Ishikawa (cell line): ENCODE measurements around the gene COL23A1.

Experiments
- CEBPB ChIP-seq: IDR thresholded peaks from 2 replicates; pipeline ENCODE4 v1.6.1; 2012
- CREB1 ChIP-seq: IDR thresholded peaks from 2 replicates; pipeline ENCODE4 v1.6.1; 2012; ENCODE audit warnings: low read depth
- EGR1 ChIP-seq: IDR thresholded peaks from 2 replicates; pipeline ENCODE4 v1.6.1; 2012
- EP300 ChIP-seq: IDR thresholded peaks from 2 replicates; pipeline ENCODE4 v1.6.1; 2012; ENCODE audit warnings: borderline replicate concordance
- FOXM1 ChIP-seq: IDR thresholded peaks from 2 replicates; pipeline ENCODE4 v1.6.1; 2012; ENCODE audit warnings: low read depth, borderline replicate concordance
- NFIC ChIP-seq: IDR thresholded peaks from 2 replicates; pipeline ENCODE4 v1.6.1; 2012
- RAD21 ChIP-seq: IDR thresholded peaks from 2 replicates; pipeline ENCODE4 v1.6.1; 2012; ENCODE audit warnings: low read depth
- REST ChIP-seq: IDR thresholded peaks from 2 replicates; pipeline ENCODE4 v1.6.1; 2012; ENCODE audit warnings: low read depth, mild to moderate bottlenecking
- TAF1 ChIP-seq: IDR thresholded peaks from 2 replicates; pipeline ENCODE4 v1.6.1; 2012; ENCODE audit warnings: low read depth, mild to moderate bottlenecking
- TCF12 ChIP-seq: IDR thresholded peaks from 2 replicates; pipeline ENCODE4 v1.6.1; 2012; ENCODE audit warnings: low read depth
- TEAD4 ChIP-seq: IDR thresholded peaks from 2 replicates; pipeline ENCODE4 v1.6.1; 2012
- YY1 ChIP-seq: IDR thresholded peaks from 2 replicates; pipeline ENCODE4 v1.6.1; 2012; ENCODE audit warnings: low read depth
- ZBTB7A ChIP-seq: IDR thresholded peaks from 2 replicates; pipeline ENCODE4 v1.6.1; 2012; ENCODE audit warnings: low read depth
- TF ChIP-seq, protein P1 (sequence below): IDR thresholded peaks from 2 replicates; pipeline ENCODE4 v1.6.1; 2012
- TF ChIP-seq, protein P2 (sequence below): IDR thresholded peaks from 2 replicates; pipeline ENCODE4 v1.6.1; 2012

The COL23A1 gene

DNA sequence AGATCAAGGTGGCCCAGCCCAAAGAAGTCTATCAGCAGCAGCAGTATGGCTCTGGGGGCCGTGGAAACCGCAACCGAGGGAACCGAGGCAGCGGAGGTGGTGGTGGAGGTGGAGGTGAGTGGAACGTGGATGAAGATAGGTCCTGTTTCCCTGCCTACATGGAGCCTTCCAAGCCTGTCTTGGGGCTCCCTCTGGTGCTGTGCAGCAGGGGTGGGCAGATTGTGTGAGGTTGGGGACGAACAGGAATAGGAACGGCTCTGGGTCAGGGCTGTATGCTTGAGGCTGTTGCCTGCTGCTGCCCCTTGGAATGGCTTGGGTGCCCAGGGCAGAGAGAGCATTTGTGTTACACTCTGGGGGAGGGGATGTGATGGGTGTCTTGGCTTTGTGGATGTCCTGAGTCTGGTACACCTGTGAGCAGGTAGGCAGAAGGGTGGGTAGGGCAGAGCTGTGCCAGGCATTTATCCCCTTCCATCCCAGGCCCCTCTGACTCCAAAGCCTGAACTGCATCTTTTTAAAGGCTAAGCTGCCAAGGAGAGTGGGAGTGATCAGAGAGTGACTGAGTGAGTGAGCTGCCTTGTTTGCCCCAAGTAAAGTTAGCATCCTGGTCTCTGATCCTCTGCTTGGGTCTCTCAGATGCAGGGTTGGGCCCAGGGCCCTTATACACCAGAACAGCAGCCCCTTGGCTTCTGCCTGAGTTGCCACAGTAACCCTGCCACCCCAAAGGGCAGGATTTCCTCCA is 380.7 kb downstream of the COL23A1 start:
- no peak for TF ChIP-seq ZBTB7A
- TF ChIP-seq EGR1, result no peak
- TF ChIP-seq TEAD4, result no peak
- TF ChIP-seq, protein P1, sequence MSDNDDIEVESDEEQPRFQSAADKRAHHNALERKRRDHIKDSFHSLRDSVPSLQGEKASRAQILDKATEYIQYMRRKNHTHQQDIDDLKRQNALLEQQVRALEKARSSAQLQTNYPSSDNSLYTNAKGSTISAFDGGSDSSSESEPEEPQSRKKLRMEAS, result no peak
- TF ChIP-seq, protein P2, sequence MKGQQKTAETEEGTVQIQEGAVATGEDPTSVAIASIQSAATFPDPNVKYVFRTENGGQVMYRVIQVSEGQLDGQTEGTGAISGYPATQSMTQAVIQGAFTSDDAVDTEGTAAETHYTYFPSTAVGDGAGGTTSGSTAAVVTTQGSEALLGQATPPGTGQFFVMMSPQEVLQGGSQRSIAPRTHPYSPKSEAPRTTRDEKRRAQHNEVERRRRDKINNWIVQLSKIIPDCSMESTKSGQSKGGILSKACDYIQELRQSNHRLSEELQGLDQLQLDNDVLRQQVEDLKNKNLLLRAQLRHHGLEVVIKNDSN, result no peak
- TF ChIP-seq REST, result no peak
- TF ChIP-seq CEBPB, result no peak
- TF ChIP-seq EP300, result no peak
- TF ChIP-seq TAF1, result no peak
- no peak for TF ChIP-seq YY1
- no peak for TF ChIP-seq TCF12
- no peak for TF ChIP-seq FOXM1
- TF ChIP-seq NFIC, result no peak
- no peak for TF ChIP-seq CREB1
- no peak for TF ChIP-seq RAD21

DNA sequence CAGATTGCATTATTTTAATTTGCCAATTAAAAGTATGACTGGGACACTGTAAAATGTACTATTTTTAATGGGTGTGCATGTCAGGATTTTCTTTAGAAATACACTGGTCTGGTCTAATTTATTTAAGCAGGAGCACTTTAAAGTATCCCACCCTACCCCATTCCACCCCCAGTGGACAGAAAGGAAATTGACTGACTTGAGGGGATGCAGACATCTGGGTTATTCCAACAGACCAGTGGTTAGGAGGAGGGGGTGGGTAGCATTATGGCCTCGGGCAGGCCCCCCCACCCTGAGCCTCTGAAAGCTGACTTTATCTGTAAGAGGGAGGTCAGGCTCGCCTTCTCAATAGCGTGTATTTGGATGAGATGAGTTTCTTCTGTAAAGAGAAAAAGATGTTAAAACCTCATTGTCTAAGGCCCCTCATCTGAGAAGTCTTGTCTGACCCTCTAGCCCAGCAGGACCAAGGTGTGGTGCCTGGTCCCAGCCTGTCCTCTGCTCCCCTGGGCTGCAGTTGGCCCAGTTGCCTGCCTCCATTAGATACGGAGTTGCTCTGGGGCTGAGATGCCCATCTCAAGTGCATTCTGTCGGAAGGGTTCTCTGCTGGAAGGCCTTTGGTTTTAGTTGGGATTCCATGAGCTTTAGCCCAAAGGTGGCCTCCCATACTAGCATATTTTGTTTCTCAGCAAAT is 381.5 kb downstream of the COL23A1 start:
- TF ChIP-seq CEBPB (no peak), REST (no peak), CREB1 (no peak), EGR1 (no peak), NFIC (no peak), TAF1 (no peak), TCF12 (no peak), ZBTB7A (no peak), YY1 (no peak), FOXM1 (no peak), EP300 (no peak), RAD21 (no peak), TEAD4 (no peak)
- TF ChIP-seq, protein P1, result no peak
- TF ChIP-seq, protein P2, result no peak

GRCh38 chr5:178207917-178208280 is 382.3 kb downstream of the COL23A1 start:
- no peak for TF ChIP-seq ZBTB7A
- no peak for TF ChIP-seq CEBPB
- TF ChIP-seq YY1, result no peak
- TF ChIP-seq REST, result no peak

- TF ChIP-seq CREB1 (no peak), TCF12 (no peak), REST (no peak), ZBTB7A (no peak), EGR1 (no peak), YY1 (no peak), TEAD4 (no peak), CEBPB (no peak), RAD21 (no peak)
- TF ChIP-seq, protein P2, result no peak
- TF ChIP-seq, protein P1, result no peak
These were observed 382.8 kb downstream of the COL23A1 start for GRCh38 chr5:178207183-178207916.
